Measurements from ENCODE around the gene LCN12.
"Not testable (repeated sequence)": the region's sequence is repeated elsewhere in the genome, so short reads cannot be mapped to it uniquely, and the experiment has no call there.

The LCN12 gene

GRCh38 chr9:136991993-136992818 lies 40.1 kb downstream of the LCN12 start, which contains the start of gene PAXX:
Gene PAXX (plus strand): TSS chr9:136992422. CDS start chr9:136992444, 22 bp downstream.
- DNase-seq, result peak; percentile 34 to 90 (median 80)

GRCh38 chr9:136992819-136993369 lies 40.8 kb downstream of the LCN12 start:
- no peak for DNase-seq

GRCh38 chr9:136994180-136994887 lies 42.3 kb downstream of the LCN12 start:
- no peak for DNase-seq

GRCh38 chr9:136994888-136995230 lies 42.8 kb downstream of the LCN12 start:
- no peak for DNase-seq

GRCh38 chr9:136995362-136995761 lies 43.3 kb downstream of the LCN12 start:
- DNase-seq, result no peak

- peak in 4 of 14 donors; percentile 27 to 72 (median 34) for DNase-seq
Observed at GRCh38 chr9:136995772-136996311, 43.8 kb downstream of the LCN12 start.

GRCh38 chr9:136996361-136997292 lies 44.6 kb downstream of the LCN12 start, which contains the start of gene CLIC3:
Gene CLIC3 (minus strand): TSS chr9:136996568. CDS start chr9:136996543, 25 bp downstream.
- no peak for DNase-seq

GRCh38 chr9:136997371-136997770 lies 45.3 kb downstream of the LCN12 start:
- no peak for DNase-seq

GRCh38 chr9:136997830-136998234 lies 45.8 kb downstream of the LCN12 start:
- no peak for DNase-seq

- no peak for DNase-seq
Observed at GRCh38 chr9:137000177-137000930, 48.3 kb downstream of the LCN12 start.

- no peak for DNase-seq
Observed at GRCh38 chr9:137001857-137002645, 50.0 kb downstream of the LCN12 start.

- no peak for DNase-seq
Observed at GRCh38 chr9:137002646-137003041, 50.6 kb downstream of the LCN12 start.

- not testable (repeated sequence) for DNase-seq
Observed at GRCh38 chr9:137004285-137004684, 52.2 kb downstream of the LCN12 start.

Data from C1 segment of cervical spinal cord (tissue), 14 donors.